B cell (primary cell): ENCODE results near the gene GP1BB. TPM values are rescaled to one million over a fixed set of nuclear protein-coding genes. Genes with fewer than 3 reads are reported as not detected.

Experiments used
- ATAC-seq: fragments of 200-7000 bp; cut with Tn5 transposase; one replicate; pipeline ENCODE4 v1.10.0; 2021; ENCODE audit warnings: low read depth, mild to moderate bottlenecking, moderate number of reproducible peaks, moderate library complexity
- CTCF ChIA-PET: fragments of 350-600 bp; sonication (Branson Sonifier 250); formaldehyde crosslinking; loops from one replicate; lab custom pipeline; 2021; ENCODE audit warnings: antibody characterized with exemption, inconsistent platforms; lab: Charles Lee
- POLR2A ChIA-PET: fragments of 350-600 bp; sonication (Branson Sonifier 250); formaldehyde crosslinking; loops from one replicate; lab custom pipeline; 2021; ENCODE audit warnings: antibody characterized with exemption; lab: Charles Lee
- DNase-seq: peaks from one replicate; pipeline ENCODE4 v3.0.0; 2013
- H2AFZ ChIP-seq: 2 replicates; pipeline ENCODE4 v1.6.1; 2012; ENCODE audit warnings: mild to moderate bottlenecking, low read depth, low read length; ENCODE audit not compliant: insufficient read depth, poor library complexity, severe bottlenecking
- H3K27ac ChIP-seq, 2 donors: 1 replicate in 1 of 2; 2 replicates in 1 of 2; pipeline ENCODE4 v1.5.1; 2012 to 2013; ENCODE audit warnings: low read length in 2 of 2, mild to moderate bottlenecking in 2 of 2, moderate library complexity in 1 of 2
- H3K27me3 ChIP-seq, 4 experiments: fragments of 200-600 bp in 1 of 4; sonication (generic) in 1 of 4; replicated peaks in 1 of 4; 1 replicate in 2 of 4; 2 replicates in 2 of 4; pipeline versions ENCODE4 v1.6.1 to v1.7.0; 2013 to 2016; ENCODE audit warnings: low read length in 3 of 4, mild to moderate bottlenecking in 2 of 4, mixed read lengths in 1 of 4, moderate library complexity in 1 of 4; ENCODE audit not compliant: insufficient read depth in 4 of 4, control insufficient read depth in 3 of 4; ENCODE audit errors: control extremely low read depth in 1 of 4
- H3K36me3 ChIP-seq, 2 experiments: replicated peaks in 1 of 2; 1 replicate in 1 of 2; 2 replicates in 1 of 2; pipeline versions ENCODE4 v1.6.1 to v1.7.1; 2013; ENCODE audit warnings: low read length in 1 of 2; ENCODE audit not compliant: insufficient read depth in 2 of 2, control insufficient read depth in 1 of 2; ENCODE audit errors: control extremely low read depth in 1 of 2, extremely low read depth in 1 of 2
- H3K4me1 ChIP-seq, 2 donors: fragments of 200-600 bp in 1 of 2; sonication (generic) in 1 of 2; 1 replicate in 1 of 2; 2 replicates in 1 of 2; pipeline versions ENCODE4 v1.5.1 to v1.6.1; 2013 to 2017; ENCODE audit warnings: low read length in 2 of 2; ENCODE audit not compliant: control insufficient read depth in 2 of 2, insufficient read depth in 2 of 2
- H3K4me2 ChIP-seq: replicated peaks from 2 replicates; pipeline ENCODE3; 2012; ENCODE audit warnings: mild to moderate bottlenecking, low read depth, low read length; ENCODE audit not compliant: poor library complexity, severe bottlenecking
- H3K4me3 ChIP-seq, 5 experiments: fragments of 200-600 bp in 1 of 5; sonication (generic) in 1 of 5; 1 replicate in 3 of 5; 2 replicates in 2 of 5; pipeline versions ENCODE4 v1.5.1 to v1.7.0; 2011 to 2016; ENCODE audit warnings: low read length in 4 of 5, mild to moderate bottlenecking in 4 of 5, low read depth in 2 of 5, control low read depth in 1 of 5, moderate library complexity in 1 of 5; ENCODE audit not compliant: insufficient read depth in 1 of 5; ENCODE audit errors: control extremely low read depth in 1 of 5, extremely low read depth in 1 of 5
- H3K79me2 ChIP-seq: fragments of 200-600 bp; sonication (generic); one replicate; pipeline ENCODE4 v1.6.0; 2016; ENCODE audit warnings: low read length; ENCODE audit not compliant: control insufficient read depth, insufficient read depth
- H3K9ac ChIP-seq: fragments of 200-600 bp; sonication (generic); 2 replicates; pipeline ENCODE4 v1.6.1; 2017; ENCODE audit warnings: mild to moderate bottlenecking, low read length, moderate library complexity
- H3K9me3 ChIP-seq, 3 donors: one replicate each; pipeline versions ENCODE4 v1.6.1 to v1.7.1; 2013; ENCODE audit warnings: low read length in 2 of 3; ENCODE audit not compliant: control insufficient read depth in 2 of 3, insufficient read depth in 1 of 3; ENCODE audit errors: control extremely low read depth in 1 of 3
- H4K20me1 ChIP-seq: 2 replicates; pipeline ENCODE4 v1.6.0; 2012; ENCODE audit warnings: mild to moderate bottlenecking, low read length; ENCODE audit not compliant: insufficient read depth, control insufficient read depth, poor library complexity, severe bottlenecking
- H3K27ac Mint-ChIP-seq: one replicate; pipeline ENCODE4 v1.8.0; 2021; ENCODE audit warnings: mixed read lengths
- H3K27me3 Mint-ChIP-seq: one replicate; pipeline ENCODE4 v1.8.0; 2021; ENCODE audit warnings: mixed read lengths
- H3K4me1 Mint-ChIP-seq: one replicate; pipeline ENCODE4 v1.8.0; 2021; ENCODE audit warnings: mixed read lengths
- H3K4me3 Mint-ChIP-seq: one replicate; pipeline ENCODE4 v1.8.0; 2021; ENCODE audit warnings: mixed read lengths
- H3K9me3 Mint-ChIP-seq: one replicate; pipeline ENCODE4 v1.8.0; 2022; ENCODE audit warnings: mixed read lengths; ENCODE audit not compliant: insufficient read depth
- CTCF ChIP-seq: fragments of 200-600 bp; IDR thresholded peaks from one replicate; pipeline ENCODE4 v1.8.0; 2022; ENCODE audit warnings: antibody characterized with exemption, mild to moderate bottlenecking
- EZH2 ChIP-seq: IDR thresholded peaks from 2 replicates; pipeline ENCODE4 v1.6.1; 2012; ENCODE audit warnings: borderline replicate concordance, low read depth, mild to moderate bottlenecking, moderate library complexity, low read length; ENCODE audit not compliant: insufficient read depth, poor library complexity, severe bottlenecking
- WGBS: methylation state at CpG from one replicate; pipeline ENCODE4 v1.1.5; 2013; ENCODE audit warnings: missing lambda C conversion rate; ENCODE audit not compliant: insufficient coverage; 5-methylcytosine and 5-hydroxymethylcytosine counted together
- intact Hi-C: fragments of 100-400 bp; cut with micrococcal nuclease; formaldehyde crosslinking; loops from one replicate; pipeline ENCODE4 v1.10.0; 2022
- polyA plus RNA-seq: library from polyadenylated mRNA; depleted of rRNA; stranded (reverse); fragments of >200 nt; gene quantifications from 2 replicates; pipeline ENCODE4 v1.2.3, GENCODE V29; 2012
- total RNA-seq, 2 donors: library from RNA; stranded (reverse); fragments of 120-200 nt in 1 of 2; gene quantifications; 1 replicate in 1 of 2; 2 replicates in 1 of 2; pipeline versions ENCODE4 v1.2.3 to v1.2.4, GENCODE V29; 2013 to 2022

GP1BB gene
- total and polyA plus RNA-seq, 2 donors (not counting 1 experiment from before 2014, with no cell fraction given), result 0.31 TPM; not detected in 1

DNA sequence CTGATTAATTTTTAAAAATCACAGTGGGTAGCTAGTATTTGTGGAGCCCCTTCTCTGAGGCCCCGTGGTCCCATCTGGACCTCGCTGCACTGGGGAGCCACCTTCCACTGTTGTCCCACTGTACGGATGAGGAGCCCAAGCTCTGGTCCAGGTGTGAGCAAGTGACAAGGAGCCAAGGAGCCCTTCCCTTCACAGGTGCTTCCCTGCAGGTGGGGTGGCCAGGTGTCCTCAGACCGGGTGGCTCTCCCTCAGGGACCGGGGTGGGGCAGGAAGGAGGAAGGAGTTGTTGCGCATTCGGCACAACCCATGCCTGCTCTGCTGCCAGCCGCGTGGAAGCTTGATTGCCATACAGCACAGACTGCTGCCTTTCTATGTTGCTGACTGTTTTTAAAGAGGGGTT is 19.5 kb upstream of the GP1BB start:
- CTCF ChIA-PET, result no interaction called here
- H3K27ac Mint-ChIP-seq, result no peak overlapping the region
- no peaks in the 10 kb centered on the region for H3K79me2 ChIP-seq
- 100% methylated on average over 3 of the region's 9 CpGs for WGBS
- no peaks in the 10 kb centered on the region for H3K4me1 ChIP-seq
- no peak overlapping the region for H3K4me2 ChIP-seq
- no peaks in the 10 kb centered on the region for H3K27me3 ChIP-seq
- no peak overlapping the region for H2AFZ ChIP-seq
- H3K4me3 Mint-ChIP-seq, result no peak overlapping the region
- no peaks in the 10 kb centered on the region for H3K9me3 ChIP-seq
- TF ChIP-seq CTCF (no peak), EZH2 (no peak)
- H3K9me3 Mint-ChIP-seq, result no peaks in the 10 kb centered on the region
- no peak overlapping the region for H3K9ac ChIP-seq
- DNase-seq (no peak), ATAC-seq (no peak)
- H3K27ac ChIP-seq, result no peak overlapping the region
- H3K4me1 Mint-ChIP-seq, result no peaks in the 10 kb centered on the region
- intact Hi-C loops, result no loop called here
- POLR2A ChIA-PET, result no interaction called here
- peaks cover 7% of the 10 kb centered on the region for H3K27me3 Mint-ChIP-seq
- H4K20me1 ChIP-seq, result no peaks in the 10 kb centered on the region
- H3K36me3 ChIP-seq, result no peaks in the 10 kb centered on the region
- no peak overlapping the region for H3K4me3 ChIP-seq

DNA sequence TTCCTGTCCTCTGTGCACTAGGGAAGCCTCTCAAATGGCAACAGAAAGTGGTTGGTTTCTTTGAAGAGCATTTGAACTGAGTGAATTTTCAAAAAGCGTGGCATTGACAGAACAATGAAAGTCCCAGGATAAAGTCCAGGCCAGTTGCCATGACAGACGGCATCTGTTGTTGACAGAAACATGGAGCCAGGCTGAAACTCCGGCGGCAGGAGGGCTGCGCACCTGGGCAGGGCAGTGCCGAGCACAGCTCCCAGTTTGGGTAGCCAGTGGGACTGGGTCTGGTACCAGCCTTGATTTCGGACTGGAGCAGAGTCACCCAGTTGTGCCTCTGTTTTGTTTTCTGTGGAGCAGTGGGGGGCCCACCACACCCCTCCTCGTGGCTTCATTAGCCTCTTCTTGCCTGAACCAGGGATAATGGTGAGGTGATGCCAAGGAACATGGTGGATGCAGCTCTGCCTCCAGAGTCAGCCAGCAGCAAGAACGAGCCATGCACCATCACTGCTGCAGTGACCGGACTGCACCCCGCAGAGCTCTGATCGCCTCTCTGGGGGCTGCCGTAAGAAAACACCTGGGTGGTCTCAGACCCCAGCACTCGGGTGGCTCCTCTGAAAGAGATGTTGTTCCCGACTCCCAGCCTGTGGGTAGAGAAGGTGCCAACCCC is 18.9 kb upstream of the GP1BB start:
- Histone ChIP-seq H2AFZ (no peak overlapping the region), H3K4me3 (no peak overlapping the region), H4K20me1 (no peaks in the 10 kb centered on the region), H3K4me1 (no peaks in the 10 kb centered on the region), H3K27me3 (no peaks in the 10 kb centered on the region), H3K79me2 (no peaks in the 10 kb centered on the region), H3K9me3 (no peaks in the 10 kb centered on the region), H3K36me3 (no peaks in the 10 kb centered on the region), H3K9ac (no peak overlapping the region), H3K27ac (no peak overlapping the region), H3K4me2 (no peak overlapping the region)
- no peak overlapping the region for H3K27ac Mint-ChIP-seq
- peaks cover 11% of the 10 kb centered on the region for H3K27me3 Mint-ChIP-seq
- DNase-seq (no peak), ATAC-seq (no peak)
- no peak for TF ChIP-seq EZH2
- no peak for TF ChIP-seq CTCF
- ChIA-PET POLR2A (no interaction called here), CTCF (no interaction called here)
- 93% methylated on average over 15 of the region's 15 CpGs for WGBS
- no peak overlapping the region for H3K4me3 Mint-ChIP-seq
- no peaks in the 10 kb centered on the region for H3K9me3 Mint-ChIP-seq
- no peaks in the 10 kb centered on the region for H3K4me1 Mint-ChIP-seq
- intact Hi-C loops, result no loop called here
